ENCODE data around the gene DPYD.

Gene DPYD

GRCh38 chr1:97095764-97096163, 825.1 kb downstream of the DPYD start:
- no peaks in the 10 kb centered on the region; the same call in 1 of the 2 replicates for H3F3A ChIP-seq (ENCODE audit: low read depth)
- no peak overlapping the region for H3K9ac ChIP-seq (ENCODE audit: low read depth, low read length, poor library complexity, severe bottlenecking)
- H3K36me3 ChIP-seq (ENCODE audit: insufficient read depth, low read length): peaks cover 10% of the 10 kb centered on the region; the same call in 1 of the 2 replicates
- H3K4me2 ChIP-seq (ENCODE audit: low read depth, low read length, poor library complexity, severe bottlenecking): no peak overlapping the region
- H3K9me2 ChIP-seq (replicated peaks; ENCODE audit: low read depth, low read length): no peaks in the 10 kb centered on the region
- peaks cover 20% of the 10 kb centered on the region for H3K4me1 ChIP-seq (ENCODE audit: insufficient read depth, low read length, poor library complexity, severe bottlenecking)
- H4K20me1 ChIP-seq (ENCODE audit: insufficient read depth, low read length, poor library complexity, severe bottlenecking): no peaks in the 10 kb centered on the region
- H3K79me2 ChIP-seq (ENCODE audit: insufficient read depth, low read length): no peaks in the 10 kb centered on the region
- no peak overlapping the region for H3K4me3 ChIP-seq (ENCODE audit: low read length, poor library complexity, severe bottlenecking)
- H3K27me3 ChIP-seq (ENCODE audit: insufficient read depth, low read length, poor library complexity, severe bottlenecking): no peaks in the 10 kb centered on the region
- H2AFZ ChIP-seq (ENCODE audit: low read length): no peak overlapping the region
- H3K9me3 ChIP-seq (ENCODE audit: insufficient read depth, low read depth, low read length): no peaks in the 10 kb centered on the region
- TF ChIP-seq CTCF (conservative IDR thresholded peaks at IDR 0.05; ENCODE audit: low read length): no peak
- no peak for TF ChIP-seq EZH2phosphoT487 (IDR thresholded peaks at IDR 0.05; ENCODE audit: borderline replicate concordance)

- no peaks in the 10 kb centered on the region for H3K9me2 ChIP-seq (replicated peaks; ENCODE audit: low read depth, low read length)
- H3F3A ChIP-seq (ENCODE audit: low read depth): no peaks in the 10 kb centered on the region; the same call in 1 of the 2 replicates
- H3K27me3 ChIP-seq (ENCODE audit: insufficient read depth, low read length, poor library complexity, severe bottlenecking): no peaks in the 10 kb centered on the region
- no peak overlapping the region for H2AFZ ChIP-seq (ENCODE audit: low read length)
- no peak overlapping the region for H3K4me2 ChIP-seq (ENCODE audit: low read depth, low read length, poor library complexity, severe bottlenecking)
- H3K9ac ChIP-seq (ENCODE audit: low read depth, low read length, poor library complexity, severe bottlenecking): no peak overlapping the region
- no peaks in the 10 kb centered on the region for H3K79me2 ChIP-seq (ENCODE audit: insufficient read depth, low read length)
- no peak for TF ChIP-seq EZH2phosphoT487 (IDR thresholded peaks at IDR 0.05; ENCODE audit: borderline replicate concordance)
- TF ChIP-seq CTCF (conservative IDR thresholded peaks at IDR 0.05; ENCODE audit: low read length): no peak
- no peaks in the 10 kb centered on the region for H3K9me3 ChIP-seq (ENCODE audit: insufficient read depth, low read depth, low read length)
- H3K4me1 ChIP-seq (ENCODE audit: insufficient read depth, low read length, poor library complexity, severe bottlenecking): peaks cover 23% of the 10 kb centered on the region
- no peaks in the 10 kb centered on the region for H4K20me1 ChIP-seq (ENCODE audit: insufficient read depth, low read length, poor library complexity, severe bottlenecking)
- peaks cover 10% of the 10 kb centered on the region; the same call in 1 of the 2 replicates for H3K36me3 ChIP-seq (ENCODE audit: insufficient read depth, low read length)
- H3K4me3 ChIP-seq (ENCODE audit: low read length, poor library complexity, severe bottlenecking): no peak overlapping the region
Observed at GRCh38 chr1:97094247-97094972, 826.4 kb downstream of the DPYD start.

- Histone ChIP-seq H3K36me3 (ENCODE audit: insufficient read depth, low read length) (peaks cover 10% of the 10 kb centered on the region; the same call in 1 of the 2 replicates), H3K4me3 (ENCODE audit: low read length, poor library complexity, severe bottlenecking) (no peak overlapping the region)
Observed at GRCh38 chr1:97093741-97094140, 827.1 kb downstream of the DPYD start.

More at GRCh38 chr1:97093741-97094140, 827.1 kb downstream of the DPYD start:
- H3K9ac ChIP-seq (ENCODE audit: low read depth, low read length, poor library complexity, severe bottlenecking): no peak overlapping the region
- no peaks in the 10 kb centered on the region for H3K9me3 ChIP-seq (ENCODE audit: insufficient read depth, low read depth, low read length)
- H3K9me2 ChIP-seq (replicated peaks; ENCODE audit: low read depth, low read length): no peaks in the 10 kb centered on the region
- H3K79me2 ChIP-seq (ENCODE audit: insufficient read depth, low read length): no peaks in the 10 kb centered on the region
- no peak overlapping the region for H3K4me2 ChIP-seq (ENCODE audit: low read depth, low read length, poor library complexity, severe bottlenecking)
- H2AFZ ChIP-seq (ENCODE audit: low read length): no peak overlapping the region
- no peaks in the 10 kb centered on the region for H3K27me3 ChIP-seq (ENCODE audit: insufficient read depth, low read length, poor library complexity, severe bottlenecking)
- H3F3A ChIP-seq (ENCODE audit: low read depth): no peaks in the 10 kb centered on the region; the same call in 1 of the 2 replicates
- H3K4me1 ChIP-seq (ENCODE audit: insufficient read depth, low read length, poor library complexity, severe bottlenecking): peaks cover 23% of the 10 kb centered on the region
- TF ChIP-seq EZH2phosphoT487 (IDR thresholded peaks at IDR 0.05; ENCODE audit: borderline replicate concordance) (no peak), CTCF (conservative IDR thresholded peaks at IDR 0.05; ENCODE audit: low read length) (no peak)
- no peaks in the 10 kb centered on the region for H4K20me1 ChIP-seq (ENCODE audit: insufficient read depth, low read length, poor library complexity, severe bottlenecking)

All from Loucy (cell line).